ENCODE data around the gene SLC12A4.

GRCh38 chr16:67941469-67942199 is 26.8 kb downstream of the SLC12A4 start:
- TF ChIP-seq, protein P1, sequence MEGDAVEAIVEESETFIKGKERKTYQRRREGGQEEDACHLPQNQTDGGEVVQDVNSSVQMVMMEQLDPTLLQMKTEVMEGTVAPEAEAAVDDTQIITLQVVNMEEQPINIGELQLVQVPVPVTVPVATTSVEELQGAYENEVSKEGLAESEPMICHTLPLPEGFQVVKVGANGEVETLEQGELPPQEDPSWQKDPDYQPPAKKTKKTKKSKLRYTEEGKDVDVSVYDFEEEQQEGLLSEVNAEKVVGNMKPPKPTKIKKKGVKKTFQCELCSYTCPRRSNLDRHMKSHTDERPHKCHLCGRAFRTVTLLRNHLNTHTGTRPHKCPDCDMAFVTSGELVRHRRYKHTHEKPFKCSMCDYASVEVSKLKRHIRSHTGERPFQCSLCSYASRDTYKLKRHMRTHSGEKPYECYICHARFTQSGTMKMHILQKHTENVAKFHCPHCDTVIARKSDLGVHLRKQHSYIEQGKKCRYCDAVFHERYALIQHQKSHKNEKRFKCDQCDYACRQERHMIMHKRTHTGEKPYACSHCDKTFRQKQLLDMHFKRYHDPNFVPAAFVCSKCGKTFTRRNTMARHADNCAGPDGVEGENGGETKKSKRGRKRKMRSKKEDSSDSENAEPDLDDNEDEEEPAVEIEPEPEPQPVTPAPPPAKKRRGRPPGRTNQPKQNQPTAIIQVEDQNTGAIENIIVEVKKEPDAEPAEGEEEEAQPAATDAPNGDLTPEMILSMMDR (IDR thresholded peaks at IDR 0.05; ENCODE audit: low read depth, low read length, missing input control): no peak
- TF ChIP-seq, protein P2, sequence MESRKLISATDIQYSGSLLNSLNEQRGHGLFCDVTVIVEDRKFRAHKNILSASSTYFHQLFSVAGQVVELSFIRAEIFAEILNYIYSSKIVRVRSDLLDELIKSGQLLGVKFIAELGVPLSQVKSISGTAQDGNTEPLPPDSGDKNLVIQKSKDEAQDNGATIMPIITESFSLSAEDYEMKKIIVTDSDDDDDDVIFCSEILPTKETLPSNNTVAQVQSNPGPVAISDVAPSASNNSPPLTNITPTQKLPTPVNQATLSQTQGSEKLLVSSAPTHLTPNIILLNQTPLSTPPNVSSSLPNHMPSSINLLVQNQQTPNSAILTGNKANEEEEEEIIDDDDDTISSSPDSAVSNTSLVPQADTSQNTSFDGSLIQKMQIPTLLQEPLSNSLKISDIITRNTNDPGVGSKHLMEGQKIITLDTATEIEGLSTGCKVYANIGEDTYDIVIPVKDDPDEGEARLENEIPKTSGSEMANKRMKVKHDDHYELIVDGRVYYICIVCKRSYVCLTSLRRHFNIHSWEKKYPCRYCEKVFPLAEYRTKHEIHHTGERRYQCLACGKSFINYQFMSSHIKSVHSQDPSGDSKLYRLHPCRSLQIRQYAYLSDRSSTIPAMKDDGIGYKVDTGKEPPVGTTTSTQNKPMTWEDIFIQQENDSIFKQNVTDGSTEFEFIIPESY (IDR thresholded peaks at IDR 0.05): no peak
- TF ChIP-seq, protein P3, sequence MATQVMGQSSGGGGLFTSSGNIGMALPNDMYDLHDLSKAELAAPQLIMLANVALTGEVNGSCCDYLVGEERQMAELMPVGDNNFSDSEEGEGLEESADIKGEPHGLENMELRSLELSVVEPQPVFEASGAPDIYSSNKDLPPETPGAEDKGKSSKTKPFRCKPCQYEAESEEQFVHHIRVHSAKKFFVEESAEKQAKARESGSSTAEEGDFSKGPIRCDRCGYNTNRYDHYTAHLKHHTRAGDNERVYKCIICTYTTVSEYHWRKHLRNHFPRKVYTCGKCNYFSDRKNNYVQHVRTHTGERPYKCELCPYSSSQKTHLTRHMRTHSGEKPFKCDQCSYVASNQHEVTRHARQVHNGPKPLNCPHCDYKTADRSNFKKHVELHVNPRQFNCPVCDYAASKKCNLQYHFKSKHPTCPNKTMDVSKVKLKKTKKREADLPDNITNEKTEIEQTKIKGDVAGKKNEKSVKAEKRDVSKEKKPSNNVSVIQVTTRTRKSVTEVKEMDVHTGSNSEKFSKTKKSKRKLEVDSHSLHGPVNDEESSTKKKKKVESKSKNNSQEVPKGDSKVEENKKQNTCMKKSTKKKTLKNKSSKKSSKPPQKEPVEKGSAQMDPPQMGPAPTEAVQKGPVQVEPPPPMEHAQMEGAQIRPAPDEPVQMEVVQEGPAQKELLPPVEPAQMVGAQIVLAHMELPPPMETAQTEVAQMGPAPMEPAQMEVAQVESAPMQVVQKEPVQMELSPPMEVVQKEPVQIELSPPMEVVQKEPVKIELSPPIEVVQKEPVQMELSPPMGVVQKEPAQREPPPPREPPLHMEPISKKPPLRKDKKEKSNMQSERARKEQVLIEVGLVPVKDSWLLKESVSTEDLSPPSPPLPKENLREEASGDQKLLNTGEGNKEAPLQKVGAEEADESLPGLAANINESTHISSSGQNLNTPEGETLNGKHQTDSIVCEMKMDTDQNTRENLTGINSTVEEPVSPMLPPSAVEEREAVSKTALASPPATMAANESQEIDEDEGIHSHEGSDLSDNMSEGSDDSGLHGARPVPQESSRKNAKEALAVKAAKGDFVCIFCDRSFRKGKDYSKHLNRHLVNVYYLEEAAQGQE (IDR thresholded peaks at IDR 0.05): no peak
- TF ChIP-seq SP1 (IDR thresholded peaks at IDR 0.05): no peak
- no peak for TF ChIP-seq RAD21 (IDR thresholded peaks at IDR 0.05)

Data from liver (tissue), 3 donors.